ENCODE results near the gene NPL. TPM values are rescaled to one million over a fixed set of nuclear protein-coding genes. Genes with fewer than 3 reads are reported as not detected.

Gene NPL
- total and polyA plus RNA-seq, 9 of the 15 experiments (the other 6 are each of a cell fraction or from before 2014, with no cell fraction given): 9.9 to 22.3 (median 14.2) TPM

DNA sequence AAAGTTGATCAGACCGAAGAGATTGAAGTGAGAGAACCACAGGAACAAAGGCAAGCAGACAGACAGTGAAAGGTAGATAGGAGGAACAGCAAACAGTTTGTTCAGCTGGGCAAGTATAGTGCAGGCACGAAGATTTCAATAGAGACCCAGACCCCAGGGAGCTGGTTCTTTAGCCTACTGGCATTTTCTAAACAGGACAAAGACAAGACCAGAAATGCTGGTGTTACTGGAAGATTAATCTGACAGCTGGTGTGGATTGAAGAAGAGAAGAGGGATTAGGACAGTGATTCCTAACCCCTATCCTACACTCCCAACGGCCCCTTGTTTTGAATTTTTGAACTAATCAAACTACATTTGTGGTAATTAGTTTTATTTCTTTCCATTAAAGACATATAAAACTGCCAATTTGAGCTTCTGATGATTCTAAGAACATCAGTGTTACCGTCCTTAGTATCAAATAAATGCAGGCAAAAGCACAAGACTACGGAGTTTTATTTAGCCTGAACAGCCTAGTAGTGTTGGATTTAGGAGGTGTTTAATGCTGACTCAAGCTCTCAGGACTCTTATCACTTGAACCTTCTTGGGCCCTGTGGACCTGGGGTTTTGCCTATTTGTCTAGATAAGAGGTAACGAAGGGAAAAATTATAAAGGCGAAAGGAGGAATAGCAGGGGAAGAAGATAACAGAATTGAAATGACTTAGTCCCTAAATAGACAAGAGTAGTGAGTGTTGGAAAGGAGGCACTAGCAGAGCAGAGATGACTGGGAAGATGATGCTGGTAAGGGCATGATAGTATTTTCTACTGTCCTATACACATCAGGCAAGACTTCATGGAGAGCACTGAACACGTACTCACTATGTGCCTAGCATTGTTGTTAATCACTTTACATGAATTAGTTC lies 2.0 kb downstream of the NPL start (continued):
- TF ChIP-seq, protein P1, sequence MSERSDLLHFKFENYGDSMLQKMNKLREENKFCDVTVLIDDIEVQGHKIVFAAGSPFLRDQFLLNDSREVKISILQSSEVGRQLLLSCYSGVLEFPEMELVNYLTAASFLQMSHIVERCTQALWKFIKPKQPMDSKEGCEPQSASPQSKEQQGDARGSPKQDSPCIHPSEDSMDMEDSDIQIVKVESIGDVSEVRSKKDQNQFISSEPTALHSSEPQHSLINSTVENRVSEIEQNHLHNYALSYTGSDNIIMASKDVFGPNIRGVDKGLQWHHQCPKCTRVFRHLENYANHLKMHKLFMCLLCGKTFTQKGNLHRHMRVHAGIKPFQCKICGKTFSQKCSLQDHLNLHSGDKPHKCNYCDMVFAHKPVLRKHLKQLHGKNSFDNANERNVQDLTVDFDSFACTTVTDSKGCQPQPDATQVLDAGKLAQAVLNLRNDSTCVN (CRISPR knock-in tag; IDR thresholded peaks at IDR 0.05): peak; percentile 57; the same call in 1 of the 2 replicates
- TF ChIP-seq, protein P2, sequence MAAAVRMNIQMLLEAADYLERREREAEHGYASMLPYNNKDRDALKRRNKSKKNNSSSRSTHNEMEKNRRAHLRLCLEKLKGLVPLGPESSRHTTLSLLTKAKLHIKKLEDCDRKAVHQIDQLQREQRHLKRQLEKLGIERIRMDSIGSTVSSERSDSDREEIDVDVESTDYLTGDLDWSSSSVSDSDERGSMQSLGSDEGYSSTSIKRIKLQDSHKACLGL (CRISPR knock-in tag; IDR thresholded peaks at IDR 0.05; ENCODE audit: borderline replicate concordance, poor library complexity, severe bottlenecking): no peak
- no peak for TF ChIP-seq HIVEP1 (CRISPR knock-in tag; IDR thresholded peaks at IDR 0.05)
- TF ChIP-seq, protein P3, sequence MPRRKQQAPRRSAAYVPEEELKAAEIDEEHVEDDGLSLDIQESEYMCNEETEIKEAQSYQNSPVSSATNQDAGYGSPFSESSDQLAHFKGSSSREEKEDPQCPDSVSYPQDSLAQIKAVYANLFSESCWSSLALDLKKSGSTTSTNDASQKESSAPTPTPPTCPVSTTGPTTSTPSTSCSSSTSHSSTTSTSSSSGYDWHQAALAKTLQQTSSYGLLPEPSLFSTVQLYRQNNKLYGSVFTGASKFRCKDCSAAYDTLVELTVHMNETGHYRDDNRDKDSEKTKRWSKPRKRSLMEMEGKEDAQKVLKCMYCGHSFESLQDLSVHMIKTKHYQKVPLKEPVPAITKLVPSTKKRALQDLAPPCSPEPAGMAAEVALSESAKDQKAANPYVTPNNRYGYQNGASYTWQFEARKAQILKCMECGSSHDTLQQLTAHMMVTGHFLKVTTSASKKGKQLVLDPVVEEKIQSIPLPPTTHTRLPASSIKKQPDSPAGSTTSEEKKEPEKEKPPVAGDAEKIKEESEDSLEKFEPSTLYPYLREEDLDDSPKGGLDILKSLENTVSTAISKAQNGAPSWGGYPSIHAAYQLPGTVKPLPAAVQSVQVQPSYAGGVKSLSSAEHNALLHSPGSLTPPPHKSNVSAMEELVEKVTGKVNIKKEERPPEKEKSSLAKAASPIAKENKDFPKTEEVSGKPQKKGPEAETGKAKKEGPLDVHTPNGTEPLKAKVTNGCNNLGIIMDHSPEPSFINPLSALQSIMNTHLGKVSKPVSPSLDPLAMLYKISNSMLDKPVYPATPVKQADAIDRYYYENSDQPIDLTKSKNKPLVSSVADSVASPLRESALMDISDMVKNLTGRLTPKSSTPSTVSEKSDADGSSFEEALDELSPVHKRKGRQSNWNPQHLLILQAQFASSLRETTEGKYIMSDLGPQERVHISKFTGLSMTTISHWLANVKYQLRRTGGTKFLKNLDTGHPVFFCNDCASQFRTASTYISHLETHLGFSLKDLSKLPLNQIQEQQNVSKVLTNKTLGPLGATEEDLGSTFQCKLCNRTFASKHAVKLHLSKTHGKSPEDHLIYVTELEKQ (CRISPR knock-in tag; IDR thresholded peaks at IDR 0.05): no peak
- TF ChIP-seq, protein P4, sequence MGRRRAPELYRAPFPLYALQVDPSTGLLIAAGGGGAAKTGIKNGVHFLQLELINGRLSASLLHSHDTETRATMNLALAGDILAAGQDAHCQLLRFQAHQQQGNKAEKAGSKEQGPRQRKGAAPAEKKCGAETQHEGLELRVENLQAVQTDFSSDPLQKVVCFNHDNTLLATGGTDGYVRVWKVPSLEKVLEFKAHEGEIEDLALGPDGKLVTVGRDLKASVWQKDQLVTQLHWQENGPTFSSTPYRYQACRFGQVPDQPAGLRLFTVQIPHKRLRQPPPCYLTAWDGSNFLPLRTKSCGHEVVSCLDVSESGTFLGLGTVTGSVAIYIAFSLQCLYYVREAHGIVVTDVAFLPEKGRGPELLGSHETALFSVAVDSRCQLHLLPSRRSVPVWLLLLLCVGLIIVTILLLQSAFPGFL (CRISPR knock-in tag; IDR thresholded peaks at IDR 0.05): no peak
- TF ChIP-seq KLF13 (tag; IDR thresholded peaks at IDR 0.05; ENCODE audit: borderline replicate concordance, low read depth): no peak
- TF ChIP-seq, protein P5, sequence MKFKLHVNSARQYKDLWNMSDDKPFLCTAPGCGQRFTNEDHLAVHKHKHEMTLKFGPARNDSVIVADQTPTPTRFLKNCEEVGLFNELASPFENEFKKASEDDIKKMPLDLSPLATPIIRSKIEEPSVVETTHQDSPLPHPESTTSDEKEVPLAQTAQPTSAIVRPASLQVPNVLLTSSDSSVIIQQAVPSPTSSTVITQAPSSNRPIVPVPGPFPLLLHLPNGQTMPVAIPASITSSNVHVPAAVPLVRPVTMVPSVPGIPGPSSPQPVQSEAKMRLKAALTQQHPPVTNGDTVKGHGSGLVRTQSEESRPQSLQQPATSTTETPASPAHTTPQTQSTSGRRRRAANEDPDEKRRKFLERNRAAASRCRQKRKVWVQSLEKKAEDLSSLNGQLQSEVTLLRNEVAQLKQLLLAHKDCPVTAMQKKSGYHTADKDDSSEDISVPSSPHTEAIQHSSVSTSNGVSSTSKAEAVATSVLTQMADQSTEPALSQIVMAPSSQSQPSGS (CRISPR knock-in tag; IDR thresholded peaks at IDR 0.05): no peak
- no peak for TF ChIP-seq ZNF668 (CRISPR knock-in tag; IDR thresholded peaks at IDR 0.05)
- TF ChIP-seq MTA1 (IDR thresholded peaks at IDR 0.05; ENCODE audit: borderline replicate concordance): peak; percentile 89
- TF ChIP-seq, protein P6, sequence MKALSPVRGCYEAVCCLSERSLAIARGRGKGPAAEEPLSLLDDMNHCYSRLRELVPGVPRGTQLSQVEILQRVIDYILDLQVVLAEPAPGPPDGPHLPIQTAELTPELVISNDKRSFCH (CRISPR knock-in tag; IDR thresholded peaks at IDR 0.05): no peak
- TF ChIP-seq, protein P6 (tag; IDR thresholded peaks at IDR 0.05): no peak
- TF ChIP-seq SRSF1 (IDR thresholded peaks at IDR 0.05; ENCODE audit: low read depth, low read length): no peak
- no peak for TF ChIP-seq ZNF253 (CRISPR knock-in tag; conservative IDR thresholded peaks at IDR 0.05)
- TF ChIP-seq THRAP3 (IDR thresholded peaks at IDR 0.05; ENCODE audit: borderline replicate concordance): no peak
- peak; percentile 99 for TF ChIP-seq POLR2AphosphoS5 (IDR thresholded peaks at IDR 0.05; ENCODE audit: control insufficient read depth, insufficient read depth, low read depth, low read length)
- no peak for TF ChIP-seq POLR3A (IDR thresholded peaks at IDR 0.05; ENCODE audit: borderline replicate concordance, extremely low read depth, insufficient read depth, insufficient read length)
- TF ChIP-seq POLR2H (tag; IDR thresholded peaks at IDR 0.05; ENCODE audit: low read depth): no peak

All from K562 (cell line).